ENCODE results near the gene ZNF668. TPM values are rescaled to one million over a fixed set of nuclear protein-coding genes. Genes with fewer than 3 reads are reported as not detected.
A peak's percentile ranks its signal among the peaks of the same experiment; 100 is the strongest.

ZNF668 gene
- total RNA-seq, 1 donor from 2014 or later, result 23.1 TPM

DNA sequence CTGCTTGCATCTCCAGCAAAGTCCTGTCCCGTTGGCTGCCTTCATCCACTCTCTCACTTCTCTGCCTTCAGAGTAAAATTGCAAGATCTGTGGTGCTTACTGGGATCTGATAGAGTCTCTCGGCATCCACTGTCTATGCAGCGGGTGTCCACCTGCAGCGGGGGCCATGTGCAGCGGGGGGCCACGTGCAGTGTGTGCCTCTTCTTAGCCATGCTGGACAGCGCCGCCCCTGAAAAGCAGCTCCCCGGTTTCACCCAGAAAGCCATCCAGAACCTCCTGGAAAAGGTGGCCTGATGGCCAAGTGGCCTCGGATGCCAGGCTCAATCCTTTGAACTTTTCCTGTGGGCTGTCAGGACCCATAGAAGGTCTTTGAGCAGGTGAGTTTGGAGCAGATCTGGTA is 31.2 kb downstream of the ZNF668 start:
- TF ChIP-seq, protein P1, sequence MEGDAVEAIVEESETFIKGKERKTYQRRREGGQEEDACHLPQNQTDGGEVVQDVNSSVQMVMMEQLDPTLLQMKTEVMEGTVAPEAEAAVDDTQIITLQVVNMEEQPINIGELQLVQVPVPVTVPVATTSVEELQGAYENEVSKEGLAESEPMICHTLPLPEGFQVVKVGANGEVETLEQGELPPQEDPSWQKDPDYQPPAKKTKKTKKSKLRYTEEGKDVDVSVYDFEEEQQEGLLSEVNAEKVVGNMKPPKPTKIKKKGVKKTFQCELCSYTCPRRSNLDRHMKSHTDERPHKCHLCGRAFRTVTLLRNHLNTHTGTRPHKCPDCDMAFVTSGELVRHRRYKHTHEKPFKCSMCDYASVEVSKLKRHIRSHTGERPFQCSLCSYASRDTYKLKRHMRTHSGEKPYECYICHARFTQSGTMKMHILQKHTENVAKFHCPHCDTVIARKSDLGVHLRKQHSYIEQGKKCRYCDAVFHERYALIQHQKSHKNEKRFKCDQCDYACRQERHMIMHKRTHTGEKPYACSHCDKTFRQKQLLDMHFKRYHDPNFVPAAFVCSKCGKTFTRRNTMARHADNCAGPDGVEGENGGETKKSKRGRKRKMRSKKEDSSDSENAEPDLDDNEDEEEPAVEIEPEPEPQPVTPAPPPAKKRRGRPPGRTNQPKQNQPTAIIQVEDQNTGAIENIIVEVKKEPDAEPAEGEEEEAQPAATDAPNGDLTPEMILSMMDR (IDR thresholded peaks at IDR 0.05; ENCODE audit: insufficient read depth, low read length, poor library complexity, severe bottlenecking), result no peak
- peaks cover 1% of the 10 kb centered on the region for H3K36me3 ChIP-seq (ENCODE audit: control insufficient read depth, insufficient read depth, low read length)
- no peak for DNase-seq (ENCODE audit: low read depth)
- no peak overlapping the region for H3K4me3 ChIP-seq (ENCODE audit: low read depth, low read length)
- no peaks in the 10 kb centered on the region for H3K27me3 ChIP-seq (ENCODE audit: control insufficient read depth, insufficient read depth, low read length)

DNA sequence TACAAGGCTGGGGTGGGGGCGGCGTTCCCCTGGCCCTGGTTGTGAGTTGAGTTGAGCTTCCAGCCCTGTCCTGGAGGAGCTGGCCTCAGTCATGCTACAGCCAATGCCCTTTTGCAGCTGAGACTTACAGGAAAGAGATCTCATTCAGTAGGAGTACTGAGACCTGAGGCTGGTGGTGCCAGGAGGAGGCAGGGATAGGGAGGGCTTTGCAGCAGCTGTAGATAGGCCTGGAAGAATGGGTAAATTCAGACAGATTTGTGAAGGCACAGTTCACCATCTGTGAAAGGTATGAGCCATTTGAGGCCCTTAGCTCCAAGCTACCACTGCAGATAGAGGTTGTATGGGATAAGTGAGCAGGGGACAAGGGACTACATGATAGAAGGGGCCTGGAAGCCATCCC is 35.0 kb downstream of the ZNF668 start:
- Histone ChIP-seq H3K4me3 (ENCODE audit: low read depth, low read length) (no peak overlapping the region), H3K36me3 (ENCODE audit: control insufficient read depth, insufficient read depth, low read length) (peaks cover 2% of the 10 kb centered on the region), H3K27me3 (ENCODE audit: control insufficient read depth, insufficient read depth, low read length) (no peaks in the 10 kb centered on the region)
- TF ChIP-seq, protein P1 (IDR thresholded peaks at IDR 0.05; ENCODE audit: insufficient read depth, low read length, poor library complexity, severe bottlenecking), result no peak
- no peak for DNase-seq (ENCODE audit: low read depth)

DNA sequence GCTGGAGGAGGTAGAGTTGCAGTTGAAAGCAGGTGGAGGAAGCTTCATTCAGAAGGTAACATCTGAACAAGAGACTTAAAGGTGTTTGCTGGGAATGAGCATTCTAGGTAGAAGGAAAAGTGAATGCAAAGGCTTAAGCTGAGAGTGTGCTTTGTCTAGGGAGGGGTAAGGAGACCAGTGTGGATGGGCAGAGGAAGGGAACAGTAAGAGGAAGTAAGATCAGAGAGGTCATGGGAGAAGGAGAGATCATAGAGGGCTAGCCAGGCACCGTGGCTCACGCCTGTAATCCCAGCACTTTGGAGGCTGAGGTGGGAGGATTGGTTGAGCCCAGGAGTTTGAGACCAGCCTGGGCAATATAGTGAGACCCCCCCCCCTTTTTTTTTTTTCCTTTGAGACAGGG is 37.3 kb downstream of the ZNF668 start:
- H3K4me3 ChIP-seq (ENCODE audit: low read depth, low read length), result no peak overlapping the region

DNA sequence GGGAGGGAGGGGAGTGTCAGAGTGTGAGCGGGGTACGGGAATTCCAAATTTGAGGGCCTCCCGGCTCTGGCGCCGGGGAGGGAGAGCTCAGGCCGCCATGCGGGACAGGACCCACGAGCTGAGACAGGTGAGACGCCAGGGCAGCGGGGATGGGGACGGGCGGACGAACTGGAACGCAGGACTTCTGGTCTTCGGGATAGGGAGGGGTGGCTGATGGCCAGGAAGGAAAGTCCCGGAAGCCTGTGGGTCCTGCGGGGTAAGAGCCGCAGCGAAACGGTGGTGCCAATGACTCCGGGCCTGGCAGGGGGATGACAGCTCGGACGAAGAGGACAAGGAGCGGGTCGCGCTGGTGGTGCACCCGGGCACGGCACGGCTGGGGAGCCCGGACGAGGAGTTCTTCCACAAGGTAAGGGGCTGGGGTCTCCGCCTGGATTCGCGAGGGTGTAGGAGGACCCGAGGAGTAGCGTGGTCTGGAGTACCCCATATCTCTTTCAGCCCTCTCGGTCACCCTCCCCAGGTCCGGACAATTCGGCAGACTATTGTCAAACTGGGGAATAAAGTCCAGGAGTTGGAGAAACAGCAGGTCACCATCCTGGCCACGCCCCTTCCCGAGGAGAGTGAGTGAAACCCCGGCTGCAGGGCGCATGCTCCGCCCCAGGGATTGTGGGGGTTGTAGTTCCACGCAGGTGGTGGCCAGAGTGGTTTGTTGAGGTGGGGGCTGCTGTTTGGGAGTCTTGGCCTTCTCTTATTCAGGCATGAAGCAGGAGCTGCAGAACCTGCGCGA is 40.1 kb downstream of the ZNF668 start:
- TF ChIP-seq, protein P1 (IDR thresholded peaks at IDR 0.05; ENCODE audit: insufficient read depth, low read length, poor library complexity, severe bottlenecking), result no peak
- Histone ChIP-seq H3K27me3 (ENCODE audit: control insufficient read depth, insufficient read depth, low read length) (no peaks in the 10 kb centered on the region), H3K36me3 (ENCODE audit: control insufficient read depth, insufficient read depth, low read length) (peaks cover 2% of the 10 kb centered on the region), H3K4me3 (ENCODE audit: low read depth, low read length) (peak overlapping the region; percentile 100)
- DNase-seq (ENCODE audit: low read depth), result no peak

More for the DNA sequence above, 37.3 kb downstream of the ZNF668 start:
- Histone ChIP-seq H3K36me3 (ENCODE audit: control insufficient read depth, insufficient read depth, low read length) (peaks cover 2% of the 10 kb centered on the region), H3K27me3 (ENCODE audit: control insufficient read depth, insufficient read depth, low read length) (no peaks in the 10 kb centered on the region)
- TF ChIP-seq, protein P1 (IDR thresholded peaks at IDR 0.05; ENCODE audit: insufficient read depth, low read length, poor library complexity, severe bottlenecking), result no peak
- no peak for DNase-seq (ENCODE audit: low read depth)

DNA sequence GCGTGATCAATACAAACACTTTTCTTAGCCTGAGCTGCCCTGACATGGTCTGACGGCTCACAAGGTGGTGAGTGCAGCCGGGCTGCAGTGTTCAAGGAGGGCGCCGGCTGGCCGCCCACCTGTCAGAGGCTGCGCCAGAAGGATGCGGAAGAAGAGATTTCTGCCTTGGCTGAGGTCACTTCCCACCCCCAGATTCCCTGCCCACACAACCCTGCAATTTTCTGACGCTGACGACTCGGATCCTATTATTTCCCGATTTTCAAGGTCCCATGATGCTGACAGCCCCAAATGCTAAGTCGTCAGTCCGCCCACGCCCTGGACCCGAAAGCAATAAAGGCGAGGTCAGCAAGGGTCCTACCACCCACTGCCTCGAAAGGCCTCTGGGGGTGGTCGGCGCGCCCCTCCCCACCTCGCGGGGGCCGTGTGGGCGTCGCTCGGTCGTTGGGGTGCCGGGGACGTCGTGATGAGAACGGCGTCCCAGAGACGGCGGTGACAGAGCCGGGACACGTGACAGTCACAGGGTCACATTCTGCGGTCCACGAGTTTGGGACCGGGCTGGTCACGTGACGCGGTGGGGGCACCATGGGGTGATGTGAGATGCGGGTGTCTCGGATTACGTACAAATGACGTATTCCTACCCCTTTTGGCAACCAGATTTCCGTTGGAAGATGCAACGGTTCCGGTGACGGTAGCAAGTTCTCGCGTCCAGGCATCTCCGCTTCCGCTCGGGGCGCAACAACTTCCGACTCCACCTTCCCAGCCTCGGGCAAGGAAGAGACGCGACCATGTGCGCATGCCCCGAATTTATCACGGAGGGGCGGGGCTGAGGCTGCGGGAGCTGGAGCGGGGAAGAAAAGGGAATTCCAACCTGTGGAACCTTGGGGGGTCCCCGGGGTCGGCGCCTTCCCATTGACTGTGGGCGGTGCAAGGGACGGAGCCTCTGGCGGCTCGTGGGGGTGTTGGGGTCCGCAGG is 41.0 kb downstream of the ZNF668 start, which contains the start of gene STX4:
Gene STX4 (plus strand): TSS at position 823 of the 973 bp plus-strand sequence. CDS start 248 bp downstream, outside the sequence.
- peak within 1 kb of the TSS; percentile 100 for H3K4me3 ChIP-seq (ENCODE audit: low read depth, low read length)
- H3K27me3 ChIP-seq (ENCODE audit: control insufficient read depth, insufficient read depth, low read length), result no peaks in the 10 kb centered on the region
- TF ChIP-seq, protein P1 (IDR thresholded peaks at IDR 0.05; ENCODE audit: insufficient read depth, low read length, poor library complexity, severe bottlenecking), result no peak
- peak; percentile 88 for DNase-seq (ENCODE audit: low read depth)
- H3K36me3 ChIP-seq (ENCODE audit: control insufficient read depth, insufficient read depth, low read length), result peaks cover 2% of the 10 kb centered on the region

All from kidney epithelial cell (primary cell).